HL-60 (cell line): ENCODE measurements around the gene ECHDC1.

Experiments
- DNase-seq, 2 experiments: peaks; one replicate each; pipeline ENCODE4 v3.0.0-alpha.2; 2010 to 2020; ENCODE audit warnings: low read depth in 1 of 2, low spot score in 1 of 2
- H3K27ac ChIP-seq: fragments of 250-450 bp; sonication (Bioruptor Pico); replicated peaks from 2 replicates; pipeline ENCODE4 v1.5.1; 2020; ENCODE audit warnings: mild to moderate bottlenecking, moderate library complexity
- H3K27me3 ChIP-seq: fragments of 250-450 bp; sonication (Bioruptor Pico); 2 replicates; pipeline ENCODE4 v1.5.1; 2021; ENCODE audit warnings: mild to moderate bottlenecking, moderate library complexity; ENCODE audit not compliant: insufficient read depth, poor library complexity, severe bottlenecking
- H3K4me3 ChIP-seq: replicated peaks from 2 replicates; pipeline ENCODE4 v1.5.1; 2011; ENCODE audit warnings: mild to moderate bottlenecking, control low read depth, low read length; ENCODE audit not compliant: insufficient read depth
- GABPA ChIP-seq: IDR thresholded peaks from 2 replicates; pipeline ENCODE4 v1.6.1; 2012; ENCODE audit warnings: low read depth
- POLR2AphosphoS5 ChIP-seq: IDR thresholded peaks from 2 replicates; pipeline ENCODE4 v1.6.1; 2012; ENCODE audit warnings: low read depth
- SPI1 ChIP-seq: IDR thresholded peaks from 2 replicates; pipeline ENCODE4 v1.6.1; 2012; ENCODE audit warnings: low read depth, mild to moderate bottlenecking, borderline replicate concordance
- TF ChIP-seq, protein P1 (sequence below): IDR thresholded peaks from 2 replicates; pipeline ENCODE4 v1.6.1; 2012; ENCODE audit warnings: low read depth; ENCODE audit not compliant: insufficient replicate concordance
- TF ChIP-seq, protein P2 (sequence below): IDR thresholded peaks from one replicate; pipeline ENCODE4 v1.5.1; 2011; ENCODE audit warnings: low read length, control low read depth, inconsistent platforms; ENCODE audit not compliant: insufficient read depth

Gene ECHDC1

DNA sequence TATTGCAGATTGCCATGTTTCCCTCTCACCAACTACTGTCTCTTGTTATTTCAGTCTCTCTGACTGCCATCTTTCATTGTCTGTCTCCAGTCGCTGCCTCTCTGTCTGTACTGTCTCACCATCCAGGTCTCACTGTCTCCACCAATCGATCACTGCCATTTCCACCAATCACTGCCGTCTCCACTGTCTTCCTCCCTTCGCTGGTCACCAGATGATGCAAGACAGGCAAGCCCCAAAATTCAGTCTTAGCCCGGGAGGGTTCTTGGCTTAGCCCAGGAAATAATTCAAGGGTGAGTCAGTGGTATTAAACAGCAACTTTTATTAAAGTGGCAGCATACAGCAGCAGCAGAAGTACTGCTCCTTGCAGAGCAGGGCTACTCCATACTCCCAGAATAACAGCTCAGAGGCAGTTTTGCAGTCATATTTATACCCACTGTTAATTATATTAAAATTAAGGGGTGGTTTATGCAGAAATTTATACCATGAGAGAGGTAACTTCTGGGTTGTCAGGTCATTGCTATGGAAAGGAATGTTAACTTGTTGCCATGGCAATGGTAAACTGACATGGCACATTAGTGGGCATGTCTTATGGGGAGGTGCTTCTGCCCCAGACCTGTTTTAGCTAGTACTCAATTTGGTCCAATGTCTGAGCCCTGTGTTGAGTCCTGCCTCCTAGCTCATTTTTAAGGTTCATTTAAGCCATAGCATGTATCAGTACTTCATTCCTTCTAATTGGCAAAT, 23.0 kb upstream of the ECHDC1 start:
- no peak for DNase-seq
- no peak overlapping the region for H3K4me3 ChIP-seq
- no peaks in the 10 kb centered on the region for H3K27me3 ChIP-seq
- H3K27ac ChIP-seq, result no peak overlapping the region
- no peak for TF ChIP-seq POLR2AphosphoS5
- TF ChIP-seq, protein P1, sequence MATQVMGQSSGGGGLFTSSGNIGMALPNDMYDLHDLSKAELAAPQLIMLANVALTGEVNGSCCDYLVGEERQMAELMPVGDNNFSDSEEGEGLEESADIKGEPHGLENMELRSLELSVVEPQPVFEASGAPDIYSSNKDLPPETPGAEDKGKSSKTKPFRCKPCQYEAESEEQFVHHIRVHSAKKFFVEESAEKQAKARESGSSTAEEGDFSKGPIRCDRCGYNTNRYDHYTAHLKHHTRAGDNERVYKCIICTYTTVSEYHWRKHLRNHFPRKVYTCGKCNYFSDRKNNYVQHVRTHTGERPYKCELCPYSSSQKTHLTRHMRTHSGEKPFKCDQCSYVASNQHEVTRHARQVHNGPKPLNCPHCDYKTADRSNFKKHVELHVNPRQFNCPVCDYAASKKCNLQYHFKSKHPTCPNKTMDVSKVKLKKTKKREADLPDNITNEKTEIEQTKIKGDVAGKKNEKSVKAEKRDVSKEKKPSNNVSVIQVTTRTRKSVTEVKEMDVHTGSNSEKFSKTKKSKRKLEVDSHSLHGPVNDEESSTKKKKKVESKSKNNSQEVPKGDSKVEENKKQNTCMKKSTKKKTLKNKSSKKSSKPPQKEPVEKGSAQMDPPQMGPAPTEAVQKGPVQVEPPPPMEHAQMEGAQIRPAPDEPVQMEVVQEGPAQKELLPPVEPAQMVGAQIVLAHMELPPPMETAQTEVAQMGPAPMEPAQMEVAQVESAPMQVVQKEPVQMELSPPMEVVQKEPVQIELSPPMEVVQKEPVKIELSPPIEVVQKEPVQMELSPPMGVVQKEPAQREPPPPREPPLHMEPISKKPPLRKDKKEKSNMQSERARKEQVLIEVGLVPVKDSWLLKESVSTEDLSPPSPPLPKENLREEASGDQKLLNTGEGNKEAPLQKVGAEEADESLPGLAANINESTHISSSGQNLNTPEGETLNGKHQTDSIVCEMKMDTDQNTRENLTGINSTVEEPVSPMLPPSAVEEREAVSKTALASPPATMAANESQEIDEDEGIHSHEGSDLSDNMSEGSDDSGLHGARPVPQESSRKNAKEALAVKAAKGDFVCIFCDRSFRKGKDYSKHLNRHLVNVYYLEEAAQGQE, result no peak
- no peak for TF ChIP-seq GABPA
- no peak for TF ChIP-seq SPI1
- TF ChIP-seq, protein P2, sequence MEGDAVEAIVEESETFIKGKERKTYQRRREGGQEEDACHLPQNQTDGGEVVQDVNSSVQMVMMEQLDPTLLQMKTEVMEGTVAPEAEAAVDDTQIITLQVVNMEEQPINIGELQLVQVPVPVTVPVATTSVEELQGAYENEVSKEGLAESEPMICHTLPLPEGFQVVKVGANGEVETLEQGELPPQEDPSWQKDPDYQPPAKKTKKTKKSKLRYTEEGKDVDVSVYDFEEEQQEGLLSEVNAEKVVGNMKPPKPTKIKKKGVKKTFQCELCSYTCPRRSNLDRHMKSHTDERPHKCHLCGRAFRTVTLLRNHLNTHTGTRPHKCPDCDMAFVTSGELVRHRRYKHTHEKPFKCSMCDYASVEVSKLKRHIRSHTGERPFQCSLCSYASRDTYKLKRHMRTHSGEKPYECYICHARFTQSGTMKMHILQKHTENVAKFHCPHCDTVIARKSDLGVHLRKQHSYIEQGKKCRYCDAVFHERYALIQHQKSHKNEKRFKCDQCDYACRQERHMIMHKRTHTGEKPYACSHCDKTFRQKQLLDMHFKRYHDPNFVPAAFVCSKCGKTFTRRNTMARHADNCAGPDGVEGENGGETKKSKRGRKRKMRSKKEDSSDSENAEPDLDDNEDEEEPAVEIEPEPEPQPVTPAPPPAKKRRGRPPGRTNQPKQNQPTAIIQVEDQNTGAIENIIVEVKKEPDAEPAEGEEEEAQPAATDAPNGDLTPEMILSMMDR, result no peak

DNA sequence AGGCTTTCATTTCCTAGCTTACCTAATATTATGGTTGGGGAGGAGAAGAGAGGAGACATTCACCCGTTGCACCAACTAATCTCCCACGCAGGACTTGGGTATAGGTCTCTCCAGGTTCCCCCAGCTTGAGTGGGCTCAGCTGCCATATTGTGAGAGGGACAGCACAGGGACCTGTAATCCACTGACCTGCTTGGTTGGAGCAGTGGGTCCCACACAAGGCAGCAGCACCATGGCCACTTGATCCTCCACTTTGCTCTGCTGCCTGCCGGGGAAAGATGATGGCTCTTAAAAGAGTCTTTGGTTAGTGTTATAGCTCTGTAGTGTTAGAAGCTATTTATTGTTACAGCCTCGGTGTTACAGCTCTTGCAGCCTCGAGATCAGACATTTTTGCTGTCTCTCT, 22.5 kb upstream of the ECHDC1 start:
- no peak overlapping the region for H3K27ac ChIP-seq
- no peaks in the 10 kb centered on the region for H3K27me3 ChIP-seq
- TF ChIP-seq, protein P1, result no peak
- H3K4me3 ChIP-seq, result no peak overlapping the region
- no peak for DNase-seq

DNA sequence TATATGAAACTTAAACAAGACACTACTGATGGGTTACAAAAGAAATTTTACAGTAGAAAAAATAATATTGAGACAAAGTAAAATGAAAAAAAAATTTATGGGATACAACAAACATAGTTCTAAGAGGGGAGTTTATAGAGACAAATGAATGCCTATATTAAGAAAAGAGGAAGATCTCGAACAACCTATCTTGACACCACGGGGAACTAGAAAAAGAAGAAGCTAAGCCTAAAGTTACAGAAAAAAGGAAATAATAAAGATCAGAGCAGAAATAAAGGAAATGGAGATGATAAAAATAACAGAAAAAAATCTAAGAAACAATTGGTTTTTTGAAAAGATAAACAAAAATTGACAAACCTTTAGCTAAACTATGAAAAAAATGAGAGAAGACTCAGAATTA, 9.1 kb upstream of the ECHDC1 start:
- H3K4me3 ChIP-seq, result no peak overlapping the region
- DNase-seq, result no peak
- H3K27me3 ChIP-seq, result no peaks in the 10 kb centered on the region
- peak overlapping the region; percentile 29; the same call in 1 of the 2 replicates for H3K27ac ChIP-seq
- TF ChIP-seq SPI1 (peak; percentile 26; the same call in 1 of the 2 replicates), GABPA (no peak)
- TF ChIP-seq, protein P2, result no peak

DNA sequence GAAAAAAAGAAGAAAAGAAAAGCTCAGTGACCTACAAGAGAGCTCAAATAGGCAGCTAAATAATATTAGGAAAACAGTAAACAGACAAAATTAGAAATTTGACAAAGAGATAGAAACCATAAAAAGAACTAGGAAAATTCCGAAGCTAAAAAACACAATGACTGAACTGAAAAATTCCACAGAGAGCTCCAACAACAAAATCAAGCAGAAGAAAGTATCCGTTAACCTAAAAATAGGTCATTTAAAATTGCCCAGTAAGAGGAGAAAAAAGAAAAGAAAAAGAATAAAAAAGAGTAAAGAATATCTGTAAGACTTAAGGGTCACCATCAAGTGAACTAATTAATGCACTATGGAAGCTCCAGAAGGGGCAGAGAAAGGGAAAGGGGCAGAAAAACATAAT, 6.6 kb upstream of the ECHDC1 start:
- H3K27ac ChIP-seq, result no peak overlapping the region
- TF ChIP-seq SPI1, result no peak
- no peak for TF ChIP-seq POLR2AphosphoS5
- H3K4me3 ChIP-seq, result no peak overlapping the region
- DNase-seq, result no peak
- no peaks in the 10 kb centered on the region for H3K27me3 ChIP-seq

DNA sequence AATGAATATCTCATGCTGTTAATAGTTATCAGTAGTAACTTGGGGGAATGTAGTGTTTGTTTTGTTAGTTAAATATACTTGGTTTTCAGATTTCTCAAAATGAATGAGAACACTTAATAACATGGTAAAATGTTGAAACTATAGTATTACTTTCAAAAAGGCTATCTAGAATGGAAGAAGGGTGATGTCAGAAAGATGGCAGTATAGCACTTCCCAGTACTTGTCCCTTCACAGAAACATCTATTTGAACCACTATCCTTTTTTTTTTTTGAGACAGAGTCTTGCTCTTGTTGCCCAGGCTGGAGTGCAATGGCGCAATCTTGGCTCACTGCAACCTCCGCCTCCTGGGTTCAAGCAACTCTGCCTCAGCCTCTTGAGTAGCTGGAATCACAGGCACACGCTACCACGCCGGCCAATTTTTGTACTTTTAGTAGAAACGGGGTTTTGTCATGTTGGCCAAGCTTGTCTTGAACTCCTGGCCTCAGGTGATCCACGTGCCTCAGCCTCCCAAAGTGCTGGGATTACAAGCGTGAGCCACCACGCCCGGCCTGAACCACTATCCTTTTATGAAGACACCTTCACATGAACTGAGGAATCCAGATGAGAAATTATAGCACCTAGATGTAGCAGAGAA, 4.7 kb upstream of the ECHDC1 start:
- Histone ChIP-seq H3K27me3 (no peaks in the 10 kb centered on the region), H3K4me3 (no peak overlapping the region), H3K27ac (no peak overlapping the region)
- TF ChIP-seq, protein P1, result no peak
- TF ChIP-seq POLR2AphosphoS5 (no peak), SPI1 (no peak), GABPA (no peak)
- TF ChIP-seq, protein P2, result no peak
- no peak for DNase-seq
